A549 (cell line): ENCODE measurements around the gene KEL. TPM values are rescaled to one million over a fixed set of nuclear protein-coding genes. Genes with fewer than 3 reads are reported as not detected.
A peak's percentile ranks its signal among the peaks of the same experiment; 100 is the strongest.

Experiments
- ATAC-seq, 2 experiments: fragments of 200-7000 bp in 1 of 2; fragments of >200 bp in 1 of 2; cut with Nextera tagmentation in 1 of 2; cut with Tn5 transposase in 1 of 2; 3 replicates each; pipeline versions ENCODE4 v1.8.0 to v1.9.1; 2018 to 2020; ENCODE audit warnings: mild to moderate bottlenecking in 1 of 2, moderate library complexity in 1 of 2
- CTCF ChIA-PET: fragments of 300-600 bp; sonication (Branson Sonifier 250); formaldehyde crosslinking; extraction: SDS; loops from one replicate; lab custom pipeline; 2021; ENCODE audit warnings: antibody characterized with exemption, inconsistent platforms; lab: Yijun Ruan, JAX
- POLR2A ChIA-PET: fragments of 350-600 bp; formaldehyde crosslinking; extraction: SDS; loops from one replicate; lab custom pipeline; 2021; ENCODE audit warnings: antibody characterized with exemption, inconsistent platforms; lab: Yijun Ruan, JAX
- DNase-seq, 2 experiments: peaks; one replicate each; pipeline versions ENCODE4 v3.0.0 to v3.0.0-alpha.2; 2011 to 2016; ENCODE audit warnings: low read depth in 1 of 2, low spot score in 1 of 2
- FAIRE-seq: peaks from 2 replicates; lab custom pipeline; 2011; peaks lifted over from hg19 to GRCh38; lab: Jason Lieb, UNC
- H3K27ac ChIP-seq, 2 experiments: fragments of >200 bp; sonication (Bioruptor Twin); formaldehyde crosslinking; 3 replicates each; pipeline ENCODE4 v1.5.1; 2016 to 2017
- H3K4me1 ChIP-seq: fragments of >200 bp; sonication (Bioruptor Twin); formaldehyde crosslinking; 3 replicates; pipeline ENCODE4 v1.6.1; 2016
- H3K4me2 ChIP-seq: fragments of >200 bp; sonication (Bioruptor Twin); formaldehyde crosslinking; 3 replicates; pipeline ENCODE4 v1.6.1; 2016
- H3K4me3 ChIP-seq: fragments of >200 bp; sonication (Bioruptor Twin); formaldehyde crosslinking; 3 replicates; pipeline ENCODE4 v1.5.1; 2016
- H3K9me3 ChIP-seq: fragments of >200 bp; sonication (Bioruptor Twin); formaldehyde crosslinking; 3 replicates; pipeline ENCODE4 v1.6.1; 2016
- BHLHE40 ChIP-seq: IDR thresholded peaks from 2 replicates; pipeline ENCODE4 v1.6.1; 2012; ENCODE audit warnings: low read depth, low read length, inconsistent platforms
- CBX2 ChIP-seq: fragments of 200-600 bp; sonication (generic); IDR thresholded peaks from 2 replicates; pipeline ENCODE4 v1.6.1; 2016; ENCODE audit warnings: low read depth, mild to moderate bottlenecking, borderline replicate concordance
- CHD4 ChIP-seq: fragments of 200-600 bp; sonication (generic); IDR thresholded peaks from 2 replicates; pipeline ENCODE4 v1.6.1; 2016; ENCODE audit warnings: antibody characterized with exemption, mild to moderate bottlenecking, borderline replicate concordance
- EHF ChIP-seq: fragments of 250-450 bp; sonication (Bioruptor Pico); IDR thresholded peaks from 2 replicates; pipeline ENCODE4 v1.5.0; 2020; ENCODE audit warnings: mild to moderate bottlenecking
- HDAC2 ChIP-seq: fragments of 200-600 bp; sonication (generic); IDR thresholded peaks from 2 replicates; pipeline ENCODE4 v1.6.1; 2016
- JUN ChIP-seq, 2 experiments: fragments of >200 bp; sonication (Bioruptor Twin); formaldehyde crosslinking; IDR thresholded peaks; 2 replicates in 1 of 2; 3 replicates in 1 of 2; pipeline ENCODE4 v1.6.1; 2016 to 2017
- JUNB ChIP-seq: fragments of >200 bp; sonication (Bioruptor Twin); formaldehyde crosslinking; IDR thresholded peaks from 2 replicates; pipeline ENCODE4 v1.6.1; 2016
- MAFK ChIP-seq: fragments of 450-650 bp; IDR thresholded peaks from 2 replicates; pipeline ENCODE4 v1.6.1; 2014; ENCODE audit not compliant: partially characterized antibody
- MAZ ChIP-seq: fragments of 150-350 bp; IDR thresholded peaks from 2 replicates; pipeline ENCODE4 v1.6.1; 2014; ENCODE audit warnings: antibody characterized with exemption, low read depth, low read length, borderline replicate concordance
- NPAS2 ChIP-seq: fragments of 250-450 bp; sonication (Bioruptor Pico); IDR thresholded peaks from 2 replicates; pipeline ENCODE4 v1.8.0; 2022; ENCODE audit warnings: mild to moderate bottlenecking, moderate library complexity, borderline replicate concordance
- PHF8 ChIP-seq: fragments of 200-600 bp; sonication (generic); IDR thresholded peaks from 2 replicates; pipeline ENCODE4 v1.6.1; 2016; ENCODE audit warnings: low read depth, mild to moderate bottlenecking, antibody characterized with exemption, moderate library complexity, borderline replicate concordance
- POLR2AphosphoS2 ChIP-seq: conservative IDR thresholded peaks from 2 replicates; pipeline ENCODE4 v1.6.1; 2012; ENCODE audit warnings: low read length, improper control_type of control experiment, inconsistent platforms
- RAD21 ChIP-seq, 2 experiments: fragments of >200 bp in 1 of 2; sonication (Bioruptor Twin) in 1 of 2; formaldehyde crosslinking in 1 of 2; IDR thresholded peaks in 1 of 2; conservative IDR thresholded peaks in 1 of 2; 2 replicates in 1 of 2; 3 replicates in 1 of 2; pipeline ENCODE4 v1.6.1; 2012 to 2018; ENCODE audit warnings: inconsistent platforms in 1 of 2
- RARB ChIP-seq: fragments of 250-450 bp; sonication (Bioruptor Pico); IDR thresholded peaks from 2 replicates; pipeline ENCODE4 v1.8.0; 2021; ENCODE audit warnings: mild to moderate bottlenecking, moderate library complexity
- SMC3 ChIP-seq: fragments of >200 bp; sonication (Bioruptor Twin); formaldehyde crosslinking; IDR thresholded peaks from 3 replicates; pipeline ENCODE4 v1.6.1; 2018; ENCODE audit warnings: inconsistent platforms
- TP53 ChIP-seq: fragments of 250-450 bp; sonication (Bioruptor Pico); IDR thresholded peaks from 2 replicates; pipeline ENCODE4 v1.5.0; 2021; ENCODE audit warnings: mild to moderate bottlenecking, moderate library complexity
- ZC3H11A ChIP-seq: fragments of 450-650 bp; IDR thresholded peaks from 2 replicates; pipeline ENCODE4 v1.6.1; 2014; ENCODE audit warnings: antibody characterized with exemption, mild to moderate bottlenecking
- WGBS: methylation state at CpG from one replicate; pipeline ENCODE4 v1.1.6; 2017; ENCODE audit errors: missing lambda C conversion rate; 5-methylcytosine and 5-hydroxymethylcytosine counted together
- polyA minus RNA-seq: library from RNA; depleted of rRNA, polyadenylated mRNA; stranded (reverse); fragments of >200 nt; gene quantifications from 2 replicates; pipeline ENCODE4 v1.2.3, GENCODE V29; 2011; rRNA and poly(A)+ RNA removed
- polyA plus RNA-seq, 4 experiments: library from polyadenylated mRNA; depleted of rRNA in 3 of 4; stranded (reverse); fragments of >200 nt; fragmentation: RNase III in 1 of 4; extraction: RNeasy Plus Mini Kit Qiagen cat#74134 plus additional on column Dnase treatment in 1 of 4; gene quantifications; 2 replicates in 3 of 4; 3 replicates in 1 of 4; pipeline ENCODE4 v1.2.3, GENCODE V29; 2011 to 2017
- TF ChIP-seq, protein P1 (sequence below): fragments of 250-450 bp; sonication (Bioruptor Pico); IDR thresholded peaks from 2 replicates; pipeline ENCODE4 v1.5.0; 2020; ENCODE audit warnings: low read depth, mild to moderate bottlenecking, moderate library complexity
- TF ChIP-seq, protein P2 (sequence below): fragments of 250-450 bp; sonication (Bioruptor Pico); IDR thresholded peaks from 2 replicates; pipeline ENCODE4 v1.5.0; 2021; ENCODE audit warnings: mild to moderate bottlenecking, moderate library complexity, borderline replicate concordance
- TF ChIP-seq, protein P3 (sequence below): fragments of >200 bp; sonication (Bioruptor Twin); formaldehyde crosslinking; IDR thresholded peaks from 3 replicates; pipeline ENCODE4 v1.5.1; 2016
- TF ChIP-seq, protein P4 (sequence below): fragments of >200 bp; sonication (Bioruptor Twin); formaldehyde crosslinking; IDR thresholded peaks from 3 replicates; pipeline ENCODE4 v1.6.1; 2016

Gene KEL, protein sequence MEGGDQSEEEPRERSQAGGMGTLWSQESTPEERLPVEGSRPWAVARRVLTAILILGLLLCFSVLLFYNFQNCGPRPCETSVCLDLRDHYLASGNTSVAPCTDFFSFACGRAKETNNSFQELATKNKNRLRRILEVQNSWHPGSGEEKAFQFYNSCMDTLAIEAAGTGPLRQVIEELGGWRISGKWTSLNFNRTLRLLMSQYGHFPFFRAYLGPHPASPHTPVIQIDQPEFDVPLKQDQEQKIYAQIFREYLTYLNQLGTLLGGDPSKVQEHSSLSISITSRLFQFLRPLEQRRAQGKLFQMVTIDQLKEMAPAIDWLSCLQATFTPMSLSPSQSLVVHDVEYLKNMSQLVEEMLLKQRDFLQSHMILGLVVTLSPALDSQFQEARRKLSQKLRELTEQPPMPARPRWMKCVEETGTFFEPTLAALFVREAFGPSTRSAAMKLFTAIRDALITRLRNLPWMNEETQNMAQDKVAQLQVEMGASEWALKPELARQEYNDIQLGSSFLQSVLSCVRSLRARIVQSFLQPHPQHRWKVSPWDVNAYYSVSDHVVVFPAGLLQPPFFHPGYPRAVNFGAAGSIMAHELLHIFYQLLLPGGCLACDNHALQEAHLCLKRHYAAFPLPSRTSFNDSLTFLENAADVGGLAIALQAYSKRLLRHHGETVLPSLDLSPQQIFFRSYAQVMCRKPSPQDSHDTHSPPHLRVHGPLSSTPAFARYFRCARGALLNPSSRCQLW
- polyA plus RNA-seq (2011; rRNA removed) (0.14 and 0.33 TPM in 2 replicates), polyA plus RNA-seq (2017; fragmentation: RNase III; extraction: RNeasy Plus Mini Kit Qiagen cat#74134 plus additional on column Dnase treatment) (not detected in 3 replicates), polyA minus RNA-seq (not detected in 2 replicates)
- 0.01 TPM in 2 replicates for polyA plus RNA-seq (2012; cell fraction: cytosol; rRNA removed)
- polyA plus RNA-seq (2012; cell fraction: nucleus; rRNA removed), result 0.15 and 0.16 TPM in 2 replicates

DNA sequence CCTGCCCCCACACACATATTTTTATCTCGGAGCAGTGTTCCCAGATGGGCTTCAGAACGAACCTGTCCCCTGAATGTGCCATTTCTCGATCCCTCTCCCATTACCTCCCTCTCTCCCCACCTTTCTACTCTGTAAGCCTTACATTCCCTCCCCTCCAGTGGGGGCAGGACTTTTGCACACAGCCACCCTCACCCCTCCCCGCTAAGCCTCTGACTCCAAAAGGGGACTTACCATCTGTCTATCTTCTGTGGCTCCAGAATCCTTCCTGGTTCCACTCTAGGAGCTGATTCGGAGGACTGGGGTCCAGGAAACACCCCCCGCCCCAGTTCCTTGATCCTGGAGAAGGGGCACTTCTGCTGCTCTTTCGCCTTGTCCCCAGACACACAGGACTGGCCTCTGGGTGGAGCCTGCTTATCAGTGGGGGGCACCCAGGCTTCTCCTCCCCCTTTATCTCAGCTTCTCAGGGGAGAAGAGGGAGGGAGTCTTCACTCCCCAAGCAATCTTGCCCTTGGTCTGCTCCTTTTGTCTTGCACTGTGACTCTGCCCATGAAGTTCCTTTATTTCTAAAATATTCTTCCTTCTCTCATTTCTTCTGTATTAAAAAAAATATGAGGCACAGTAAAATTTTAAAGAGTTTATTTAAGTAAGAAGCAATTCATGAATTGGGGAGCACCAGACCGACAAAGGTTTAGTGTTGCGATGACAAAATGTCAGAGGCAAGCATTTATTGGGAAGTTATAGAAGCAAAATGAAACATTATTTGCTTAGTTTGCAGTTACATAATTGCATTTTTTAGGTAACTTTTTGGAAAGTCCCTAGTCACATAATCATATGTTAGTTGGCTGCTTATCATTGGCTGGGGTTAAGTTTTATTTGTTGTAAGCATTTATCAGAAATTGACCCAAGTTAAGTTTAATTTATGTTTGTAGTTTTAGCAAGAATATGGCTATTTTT, at the start of gene KEL:
Gene KEL, minus strand, starts transcription at position 391 of the 954 bp plus-strand sequence. Its CDS starts 157 bp downstream, at position 234.
- POLR2A ChIA-PET, result no interaction called here
- TF ChIP-seq MAFK, result peak; percentile 67
- no peak for TF ChIP-seq POLR2AphosphoS2
- TF ChIP-seq, all 56 proteins: peak for 1
- ATAC-seq (no peak), DNase-seq (no peak), FAIRE-seq (no peak)
- no peak within 1 kb of the TSS for H3K4me3 ChIP-seq
- H3K4me2 ChIP-seq, result no peak within 1 kb of the TSS
- WGBS, result 23% methylated on average over 9 of the region's 9 CpGs
- no peaks in the 10 kb centered on the region for H3K9me3 ChIP-seq
- 0 out of 3 replicates have a peak, but pooled peaks cover 3% of the 10 kb centered on the region for H3K4me1 ChIP-seq
- H3K27ac ChIP-seq, result no peak within 1 kb of the TSS
- CTCF ChIA-PET, result no interaction called here

DNA sequence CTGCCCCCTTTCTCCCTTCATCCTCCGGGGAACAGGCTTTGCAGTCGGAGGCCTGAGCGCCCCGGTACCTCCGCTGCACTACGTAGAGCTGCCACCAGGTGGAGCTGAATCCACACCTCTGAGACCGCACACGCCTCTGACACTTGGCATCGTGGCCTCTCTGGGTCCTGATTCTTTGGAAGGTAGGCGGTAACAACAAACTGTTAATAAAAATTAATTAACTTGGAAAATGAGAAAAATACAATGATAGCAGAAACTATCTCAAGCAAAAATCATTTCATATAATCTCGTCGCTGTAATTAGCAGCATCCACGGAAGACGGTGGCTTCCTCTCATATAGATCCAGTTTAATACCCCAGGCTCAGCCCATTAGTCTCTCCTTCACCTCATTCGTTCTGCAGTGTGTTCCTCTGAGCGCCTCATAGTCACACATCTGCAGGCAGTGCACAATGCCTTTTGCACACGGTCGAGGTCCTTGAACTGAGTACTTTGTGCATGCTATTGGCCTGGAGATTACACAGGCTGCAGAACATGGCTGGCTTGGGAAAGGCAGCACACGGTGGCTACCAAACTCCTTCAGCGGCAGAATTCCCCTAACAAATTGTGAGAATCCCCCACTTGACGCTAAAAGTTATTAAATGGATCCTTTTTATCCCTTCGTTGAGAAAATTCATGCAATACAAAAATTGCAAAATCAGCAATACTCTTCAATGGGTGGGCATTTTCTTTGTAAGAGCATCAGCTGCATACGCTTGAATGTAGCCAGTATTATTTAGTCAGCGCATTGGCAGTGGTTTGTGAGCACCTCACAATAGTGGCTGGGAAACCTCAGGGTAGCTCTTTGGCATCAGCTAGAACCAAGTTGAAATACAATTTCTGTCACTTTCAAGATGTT, 46.1 kb upstream of the KEL start:
- peak; percentile 94 to 97 for ATAC-seq
- ChIA-PET POLR2A (interaction anchor here (0.6 to 0.7 kb wide), 2 partner anchors 207 to 216 kb away, joined by 3 to 4 read pairs; no protein-coding TSS in a partner anchor), CTCF (interaction anchor here (0.7 to 11.7 kb wide), 19 partner anchors 9 to 404 kb away, joined by 3 to 175 read pairs (median 3); partner anchors contain the start of gene EPHB6)
- Histone ChIP-seq H3K9me3 (no peaks in the 10 kb centered on the region), H3K27ac (no peak overlapping the region), H3K4me2 (no peak overlapping the region), H3K4me1 (no peaks in the 10 kb centered on the region), H3K4me3 (no peak overlapping the region)
- no peak for FAIRE-seq
- WGBS, result 28% methylated on average over 24 of the region's 24 CpGs
- DNase-seq, result peak; percentile 63 to 66
- TF ChIP-seq TP53 (CRISPR knock-in tag) (no peak), EHF (CRISPR knock-in tag) (no peak), NPAS2 (CRISPR knock-in tag) (no peak), JUN (IDR thresholded peaks at IDR 0.05) (no peak), HDAC2 (no peak), PHF8 (no peak), ZC3H11A (no peak), MAFK (peak; percentile 96), POLR2AphosphoS2 (no peak), JUNB (no peak), CHD4 (no peak), RAD21 (conservative IDR thresholded peaks at IDR 0.05 in 1 of 2, IDR thresholded peaks at IDR 0.05 in 1 of 2) (peak; percentile 93 to 94), CBX2 (no peak), MAZ (no peak), BHLHE40 (no peak), SMC3 (peak; percentile 98), RARB (CRISPR knock-in tag) (no peak)
- TF ChIP-seq, protein P1, sequence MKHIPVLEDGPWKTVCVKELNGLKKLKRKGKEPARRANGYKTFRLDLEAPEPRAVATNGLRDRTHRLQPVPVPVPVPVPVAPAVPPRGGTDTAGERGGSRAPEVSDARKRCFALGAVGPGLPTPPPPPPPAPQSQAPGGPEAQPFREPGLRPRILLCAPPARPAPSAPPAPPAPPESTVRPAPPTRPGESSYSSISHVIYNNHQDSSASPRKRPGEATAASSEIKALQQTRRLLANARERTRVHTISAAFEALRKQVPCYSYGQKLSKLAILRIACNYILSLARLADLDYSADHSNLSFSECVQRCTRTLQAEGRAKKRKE (CRISPR knock-in tag), result no peak
- TF ChIP-seq, protein P2, sequence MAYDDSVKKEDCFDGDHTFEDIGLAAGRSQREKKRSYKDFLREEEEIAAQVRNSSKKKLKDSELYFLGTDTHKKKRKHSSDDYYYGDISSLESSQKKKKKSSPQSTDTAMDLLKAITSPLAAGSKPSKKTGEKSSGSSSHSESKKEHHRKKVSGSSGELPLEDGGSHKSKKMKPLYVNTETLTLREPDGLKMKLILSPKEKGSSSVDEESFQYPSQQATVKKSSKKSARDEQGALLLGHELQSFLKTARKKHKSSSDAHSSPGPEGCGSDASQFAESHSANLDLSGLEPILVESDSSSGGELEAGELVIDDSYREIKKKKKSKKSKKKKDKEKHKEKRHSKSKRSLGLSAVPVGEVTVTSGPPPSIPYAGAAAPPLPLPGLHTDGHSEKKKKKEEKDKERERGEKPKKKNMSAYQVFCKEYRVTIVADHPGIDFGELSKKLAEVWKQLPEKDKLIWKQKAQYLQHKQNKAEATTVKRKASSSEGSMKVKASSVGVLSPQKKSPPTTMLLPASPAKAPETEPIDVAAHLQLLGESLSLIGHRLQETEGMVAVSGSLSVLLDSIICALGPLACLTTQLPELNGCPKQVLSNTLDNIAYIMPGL (CRISPR knock-in tag), result no peak
- TF ChIP-seq, protein P3, sequence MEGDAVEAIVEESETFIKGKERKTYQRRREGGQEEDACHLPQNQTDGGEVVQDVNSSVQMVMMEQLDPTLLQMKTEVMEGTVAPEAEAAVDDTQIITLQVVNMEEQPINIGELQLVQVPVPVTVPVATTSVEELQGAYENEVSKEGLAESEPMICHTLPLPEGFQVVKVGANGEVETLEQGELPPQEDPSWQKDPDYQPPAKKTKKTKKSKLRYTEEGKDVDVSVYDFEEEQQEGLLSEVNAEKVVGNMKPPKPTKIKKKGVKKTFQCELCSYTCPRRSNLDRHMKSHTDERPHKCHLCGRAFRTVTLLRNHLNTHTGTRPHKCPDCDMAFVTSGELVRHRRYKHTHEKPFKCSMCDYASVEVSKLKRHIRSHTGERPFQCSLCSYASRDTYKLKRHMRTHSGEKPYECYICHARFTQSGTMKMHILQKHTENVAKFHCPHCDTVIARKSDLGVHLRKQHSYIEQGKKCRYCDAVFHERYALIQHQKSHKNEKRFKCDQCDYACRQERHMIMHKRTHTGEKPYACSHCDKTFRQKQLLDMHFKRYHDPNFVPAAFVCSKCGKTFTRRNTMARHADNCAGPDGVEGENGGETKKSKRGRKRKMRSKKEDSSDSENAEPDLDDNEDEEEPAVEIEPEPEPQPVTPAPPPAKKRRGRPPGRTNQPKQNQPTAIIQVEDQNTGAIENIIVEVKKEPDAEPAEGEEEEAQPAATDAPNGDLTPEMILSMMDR, result peak; percentile 93
- TF ChIP-seq, protein P4, sequence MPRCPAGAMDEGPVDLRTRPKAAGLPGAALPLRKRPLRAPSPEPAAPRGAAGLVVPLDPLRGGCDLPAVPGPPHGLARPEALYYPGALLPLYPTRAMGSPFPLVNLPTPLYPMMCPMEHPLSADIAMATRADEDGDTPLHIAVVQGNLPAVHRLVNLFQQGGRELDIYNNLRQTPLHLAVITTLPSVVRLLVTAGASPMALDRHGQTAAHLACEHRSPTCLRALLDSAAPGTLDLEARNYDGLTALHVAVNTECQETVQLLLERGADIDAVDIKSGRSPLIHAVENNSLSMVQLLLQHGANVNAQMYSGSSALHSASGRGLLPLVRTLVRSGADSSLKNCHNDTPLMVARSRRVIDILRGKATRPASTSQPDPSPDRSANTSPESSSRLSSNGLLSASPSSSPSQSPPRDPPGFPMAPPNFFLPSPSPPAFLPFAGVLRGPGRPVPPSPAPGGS, result no peak
